A549 treated with AZD2906 at 1 μM for 4 hours (cell line): ENCODE results near the gene USP54. TPM values are rescaled to one million over a fixed set of nuclear protein-coding genes. Genes with fewer than 3 reads are reported as not detected.

Source experiments
- total RNA-seq: library from RNA; stranded (reverse); fragments of 200-300 nt; extraction: Qiagen RNA extraction; gene quantifications from 5 replicates; pipeline ENCODE4 v1.2.3, GENCODE V29; 2022

USP54 gene
- total RNA-seq: 8.5 to 11.4 TPM (median 10.4 TPM) in 5 replicates

GRCh38 chr10:73590881-73591799 is at the start of gene USP54:
TSS of gene USP54 (minus strand) at chr10:73591342. CDS start at chr10:73575658, 15,684 bp downstream.

GRCh38 chr10:73495884-73496674 is 95.1 kb downstream of the USP54 start, which contains the start of gene PPP3CB:
TSS of gene PPP3CB (minus strand) at chr10:73496024. CDS start at chr10:73495889, 135 bp downstream.

Other genes with a start within 250 kb of the USP54 start
- gene CFAP70, start 232.5 kb downstream of the USP54 start, total RNA-seq: 0.17 to 0.31 TPM (median 0.22 TPM) in 5 replicates
- 108 to 117 TPM (median 112 TPM) in 5 replicates for gene ANXA7, start 177.3 kb downstream of the USP54 start, total RNA-seq
- gene MSS51, start 157.8 kb downstream of the USP54 start, total RNA-seq: 0.31 to 0.68 TPM (median 0.38 TPM) in 5 replicates
- 14.8 to 17.8 TPM (median 16.6 TPM) in 5 replicates for gene PPP3CB, start 95.3 kb downstream of the USP54 start, total RNA-seq
- gene MYOZ1, start 50.1 kb upstream of the USP54 start, total RNA-seq: 0.06 TPM in 1 of 5 replicates, not detected in the others
- gene SYNPO2L, start 64.7 kb upstream of the USP54 start, total RNA-seq: 0.01 to 0.03 TPM (median 0.02 TPM) in 4 of 5 replicates, not detected in the other
- 1.6 to 2.4 TPM (median 2.3 TPM) in 5 replicates for gene AGAP5, start 106.8 kb upstream of the USP54 start, total RNA-seq
- gene SEC24C, start 153.0 kb upstream of the USP54 start, total RNA-seq: 50.8 to 58.8 TPM (median 56.2 TPM) in 5 replicates
- 59.1 to 72.4 TPM (median 64.6 TPM) in 5 replicates for gene CHCHD1, start 190.7 kb upstream of the USP54 start, total RNA-seq
- 29.4 to 42.7 TPM (median 40.2 TPM) in 5 replicates for gene ZSWIM8, start 194.3 kb upstream of the USP54 start, total RNA-seq
- gene NDST2, start 220.3 kb upstream of the USP54 start, total RNA-seq: 15.0 to 19.2 TPM (median 15.5 TPM) in 5 replicates